Measurements from ENCODE around the gene VAMP3.

VAMP3 gene

GRCh38 chr1:7813677-7814373, 42.7 kb downstream of the VAMP3 start:
- DNase-seq (ENCODE audit: low spot score): no peak

DNA sequence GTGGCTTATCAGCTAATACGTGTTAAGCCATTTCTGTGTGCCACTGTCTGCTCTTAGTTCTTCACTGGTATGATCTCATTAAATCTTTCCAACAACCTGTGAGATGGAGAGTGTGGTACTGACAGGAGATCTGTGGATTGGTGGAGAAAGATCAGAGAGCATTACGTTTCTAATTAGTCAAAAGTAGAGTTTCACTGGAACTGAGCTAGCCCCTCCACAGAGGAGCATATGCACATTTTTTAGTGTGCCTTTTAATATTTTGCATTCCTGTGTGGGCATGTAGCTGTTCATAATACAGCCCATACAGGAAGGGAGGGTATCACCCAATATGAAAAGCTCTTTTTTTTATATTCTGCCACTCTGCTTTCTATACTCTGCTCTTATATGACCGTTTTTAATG, 50.2 kb downstream of the VAMP3 start:
- DNase-seq (ENCODE audit: low spot score): no peak

GRCh38 chr1:7824701-7825100, 53.6 kb downstream of the VAMP3 start:
- no peak for DNase-seq (ENCODE audit: low spot score)

DNA sequence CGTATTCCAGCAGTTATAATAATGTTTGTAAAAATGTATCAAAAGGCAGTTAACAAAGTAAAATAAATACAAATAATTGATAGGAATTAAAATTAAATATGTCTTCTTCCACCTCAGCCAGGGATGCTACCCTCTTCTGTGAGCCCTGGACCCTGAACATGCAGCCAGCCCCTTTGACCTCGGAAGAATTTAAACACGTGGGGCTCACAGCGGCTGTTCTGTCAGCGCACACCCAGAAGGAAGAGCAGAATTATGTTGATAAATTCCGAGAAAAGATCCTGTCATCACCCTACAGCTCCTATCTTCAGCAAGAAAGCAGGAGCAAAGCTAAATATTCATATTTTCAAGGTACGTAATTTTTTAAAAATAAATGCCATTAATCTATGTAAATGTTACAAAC, 55.3 kb downstream of the VAMP3 start:
- no peak for DNase-seq (ENCODE audit: low spot score)

GRCh38 chr1:7827126-7827955, 56.2 kb downstream of the VAMP3 start:
- DNase-seq (ENCODE audit: low spot score): peak; percentile 5
